K562 (cell line): ENCODE measurements around the gene PTH2. TPM values are rescaled to one million over a fixed set of nuclear protein-coding genes. Genes with fewer than 3 reads are reported as not detected.
A peak's percentile ranks its signal among the peaks of the same experiment; 100 is the strongest.

Experiments used
- ATAC-seq: fragments of 200-7000 bp; cut with Tn5 transposase; 3 replicates; pipeline ENCODE4 v1.9.1; 2020; ENCODE audit warnings: moderate library complexity
- BruUV-seq: library from RNA; stranded (reverse); fragments of 400-500 nt; replicated peaks from 2 replicates; lab custom pipeline; 2021; lab: Mats Ljungman, UMichigan
- CTCF ChIA-PET: fragments of 300-600 bp; formaldehyde crosslinking; extraction: SDS; loops from one replicate; lab custom pipeline; 2021; ENCODE audit warnings: low intra/inter-chr PET ratio; lab: Yijun Ruan, JAX
- POLR2A ChIA-PET: fragments of 300-600, 350-650 bp; sonication (Branson Sonifier 250); formaldehyde crosslinking; extraction: SDS; loops from one replicate; lab custom pipeline; 2021; ENCODE audit warnings: antibody characterized with exemption, inconsistent platforms; lab: Yijun Ruan, JAX
- DNase-seq, 4 experiments: peaks; one replicate each; pipeline versions ENCODE4 v3.0.0 to v3.0.0-alpha.2; 2011 to 2018; ENCODE audit warnings: low spot score in 3 of 4, mixed read lengths in 3 of 4; ENCODE audit errors: extremely low read depth in 1 of 4
- FAIRE-seq: peaks from 2 replicates; lab custom pipeline; 2011; peaks lifted over from hg19 to GRCh38; lab: Jason Lieb, UNC
- H2AFZ ChIP-seq: 2 replicates; pipeline ENCODE4 v1.6.0; 2011; ENCODE audit warnings: low read depth, low read length, control low read depth, inconsistent platforms
- H3K27ac ChIP-seq: fragments of 200-600 bp; 3 replicates; pipeline ENCODE4 v1.8.0; 2011; ENCODE audit warnings: low read depth, mild to moderate bottlenecking, control low read depth, inconsistent platforms, low read length, moderate library complexity, mixed read lengths; ENCODE audit errors: extremely low read depth
- H3K27me3 ChIP-seq, 2 experiments: fragments of 300-600 bp in 1 of 2; 2 replicates in 1 of 2; 3 replicates in 1 of 2; pipeline versions ENCODE4 v1.6.0 to v1.8.0; 2011; ENCODE audit warnings: inconsistent platforms in 2 of 2, low read length in 2 of 2, mild to moderate bottlenecking in 1 of 2, mixed read lengths in 1 of 2, moderate library complexity in 1 of 2; ENCODE audit not compliant: control insufficient read depth in 2 of 2, insufficient read depth in 2 of 2
- H3K36me3 ChIP-seq: fragments of 300-600 bp; 3 replicates; pipeline ENCODE4 v1.8.0; 2011; ENCODE audit warnings: mild to moderate bottlenecking, low read length, inconsistent platforms; ENCODE audit not compliant: control insufficient read depth, insufficient read depth
- H3K4me1 ChIP-seq, 2 experiments: fragments of 200-600 bp in 1 of 2; replicated peaks in 1 of 2; 2 replicates in 1 of 2; 3 replicates in 1 of 2; pipeline versions ENCODE4 v1.5.1 to v1.8.0; 2011; ENCODE audit warnings: inconsistent platforms in 2 of 2, low read length in 2 of 2, mild to moderate bottlenecking in 1 of 2, mixed read lengths in 1 of 2, moderate library complexity in 1 of 2; ENCODE audit not compliant: control insufficient read depth in 2 of 2, insufficient read depth in 2 of 2
- H3K4me2 ChIP-seq: 2 replicates; pipeline ENCODE4 v1.6.1; 2011; ENCODE audit warnings: low read length, control low read depth, inconsistent platforms, mixed read lengths; ENCODE audit not compliant: insufficient read depth
- H3K4me3 ChIP-seq: fragments of 200-600 bp; sonication (generic), shearing (Covaris generic); 2 replicates; pipeline ENCODE4 v1.5.1; 2016; ENCODE audit warnings: control low read depth, inconsistent platforms
- H3K79me2 ChIP-seq: fragments of 200-600 bp; 3 replicates; pipeline ENCODE4 v1.8.0; 2011; ENCODE audit warnings: low read length, inconsistent platforms; ENCODE audit not compliant: control insufficient read depth, insufficient read depth
- H3K9ac ChIP-seq, 2 experiments: 2 replicates each; pipeline versions ENCODE4 v1.6.0 to v1.6.1; 2011; ENCODE audit warnings: low read depth in 2 of 2, low read length in 2 of 2, control low read depth in 1 of 2, inconsistent platforms in 1 of 2, mild to moderate bottlenecking in 1 of 2, mixed read lengths in 1 of 2; ENCODE audit not compliant: insufficient read depth in 1 of 2
- H3K9me1 ChIP-seq: one replicate; pipeline ENCODE4 v1.6.0; 2011; ENCODE audit warnings: inconsistent platforms, mild to moderate bottlenecking, low read length, moderate library complexity; ENCODE audit not compliant: control insufficient read depth, insufficient read depth
- H3K9me3 ChIP-seq: replicated peaks from 2 replicates; pipeline ENCODE4 v1.5.1; 2011; ENCODE audit warnings: low read depth, low read length, inconsistent platforms; ENCODE audit not compliant: control insufficient read depth, insufficient read depth
- H4K20me1 ChIP-seq: replicated peaks from 2 replicates; pipeline ENCODE4 v1.6.1; 2011; ENCODE audit warnings: low read length, inconsistent platforms, mixed read lengths; ENCODE audit not compliant: control insufficient read depth, insufficient read depth
- DNMT1 ChIP-seq: fragments of 450-650 bp; IDR thresholded peaks from 2 replicates; pipeline ENCODE4 v1.6.1; 2016; ENCODE audit warnings: antibody characterized with exemption, mild to moderate bottlenecking
- HDAC6 ChIP-seq: IDR thresholded peaks from 2 replicates; pipeline ENCODE4 v1.6.1; 2012; ENCODE audit warnings: low read depth, mild to moderate bottlenecking, control low read depth, inconsistent platforms, low read length, moderate library complexity
- HMBOX1 ChIP-seq: sonication (generic); IDR thresholded peaks from 2 replicates; pipeline ENCODE4 v1.6.1; 2016
- HNRNPH1 ChIP-seq: fragments of 200-400 bp; formaldehyde crosslinking; optimal IDR thresholded peaks from 2 replicates; pipeline ENCODE3; 2017; ENCODE audit warnings: low read depth, mild to moderate bottlenecking, low read length, moderate library complexity
- L3MBTL2 ChIP-seq: fragments of 450-650 bp; IDR thresholded peaks from 2 replicates; pipeline ENCODE4 v1.6.1; 2016; ENCODE audit warnings: mild to moderate bottlenecking, moderate library complexity
- MYBL2 ChIP-seq, 2 experiments: fragments of 450-650 bp in 1 of 2; sonication (generic) in 1 of 2; formaldehyde crosslinking in 1 of 2; IDR thresholded peaks; 2 replicates each; pipeline versions ENCODE4 v1.6.1 to v1.8.1; 2017 to 2022; ENCODE audit warnings: borderline replicate concordance in 1 of 2, inconsistent platforms in 1 of 2, low read depth in 1 of 2, mild to moderate bottlenecking in 1 of 2, missing genetic modification reagents in 1 of 2, moderate library complexity in 1 of 2
- U2AF1 ChIP-seq: fragments of 200-400 bp; formaldehyde crosslinking; optimal IDR thresholded peaks from 2 replicates; pipeline ENCODE3; 2017; ENCODE audit warnings: mild to moderate bottlenecking, low read depth, low read length, moderate library complexity
- ZNF12 ChIP-seq: sonication (generic); formaldehyde crosslinking; IDR thresholded peaks from 2 replicates; pipeline ENCODE4 v1.4.0; 2020; ENCODE audit warnings: mild to moderate bottlenecking, missing genetic modification reagents
- WGBS: fragments of 100-300 bp; shearing (Covaris generic); methylation state at CpG from one replicate; pipeline ENCODE4 v1.1.6; 2016; ENCODE audit warnings: low coverage, mixed read lengths; ENCODE audit not compliant: insufficient coverage; ENCODE audit errors: missing lambda C conversion rate; 5-methylcytosine and 5-hydroxymethylcytosine counted together
- in situ Hi-C: fragments of 300-500 bp; cut with MboI; formaldehyde crosslinking; loops from 4 replicates; pipeline ENCODE4 v1.15.0; 2018; ENCODE audit warnings: inconsistent platforms, mixed read lengths
- intact Hi-C: fragments of 100-400 bp; cut with micrococcal nuclease; formaldehyde crosslinking; loops from 2 replicates; pipeline ENCODE4 v1.14.2; 2022
- polyA plus RNA-seq, 8 experiments: library from polyadenylated mRNA; depleted of rRNA in 4 of 8; stranded (reverse) in 5 of 8; unstranded in 3 of 8; fragments of >200 nt; fragmentation: Nextera tagmentation in 2 of 8; fragmentation: Illumina TruSeq in 1 of 8; extraction: Ambion mirVana in 2 of 8; extraction: Trizol in 1 of 8; gene quantifications; 2 replicates each; pipeline versions ENCODE4 v1.2.1 to v1.2.3, GENCODE V29; 2011 to 2014; ENCODE audit warnings: inconsistent platforms in 1 of 8, missing spikeins in 1 of 8
- total RNA-seq, 7 experiments: library from RNA; depleted of rRNA in 6 of 7; stranded (reverse); fragments of >200 nt in 6 of 7; fragmentation: Illumina TruSeq in 2 of 7; extraction: Trizol in 2 of 7; gene quantifications; 2 replicates each; pipeline versions ENCODE4 v1.2.1 to v1.2.3, GENCODE V29; 2011 to 2021; ENCODE audit warnings: low replicate concordance in 1 of 7

The PTH2 gene
- total and polyA plus RNA-seq, 9 of the 15 experiments (the other 6 are each of a cell fraction or from before 2014, with no cell fraction given): 1.3 TPM; not detected in 8

- DNase-seq: no peak
- no peak overlapping the region for H2AFZ ChIP-seq
- H3K79me2 ChIP-seq: no peaks in the 10 kb centered on the region
- H3K9me1 ChIP-seq: no peaks in the 10 kb centered on the region
- TF ChIP-seq DNMT1: no peak
- no peak for TF ChIP-seq L3MBTL2
- TF ChIP-seq HDAC6: no peak
- no peak for TF ChIP-seq HNRNPH1
- TF ChIP-seq ZNF12: no peak
- no peak for TF ChIP-seq HMBOX1
- TF ChIP-seq MYBL2 (IDR thresholded peaks at IDR 0.05; ENCODE audit: low read depth): no peak
- no peak for TF ChIP-seq MYBL2 (CRISPR knock-in tag; IDR thresholded peaks at IDR 0.05; ENCODE audit: borderline replicate concordance)
- TF ChIP-seq U2AF1: no peak
- H4K20me1 ChIP-seq: no peaks in the 10 kb centered on the region
- H3K4me3 ChIP-seq: no peak overlapping the region
- H3K9me3 ChIP-seq: no peaks in the 10 kb centered on the region
- no peak for FAIRE-seq
- H3K27ac ChIP-seq: no peak overlapping the region
- no TSS peak for BruUV-seq
- H3K27me3 ChIP-seq: no peaks in the 10 kb centered on the region
- CTCF ChIA-PET: no interaction called here
- intact Hi-C loops: no loop called here
- H3K4me1 ChIP-seq: peaks cover 7 to 24% of the 10 kb centered on the region in 2 experiments
- POLR2A ChIA-PET: no interaction called here
- in situ Hi-C loops: no loop called here
- no peak for ATAC-seq
- H3K4me2 ChIP-seq: no peak overlapping the region
- 52% methylated on average over 6 of the region's 6 CpGs for WGBS
- no peaks in the 10 kb centered on the region for H3K36me3 ChIP-seq
- H3K9ac ChIP-seq: peak overlapping the region in 1 of 2 experiments; percentile 75; a peak in 2 of 4 replicates
These were observed 24.3 kb downstream of the PTH2 start for GRCh38 chr19:49398931-49399330.
